Vagina (tissue), 2 donors: ENCODE results near the gene GLG1. TPM values are rescaled to one million over a fixed set of nuclear protein-coding genes. Genes with fewer than 3 reads are reported as not detected.
"Not testable (repeated sequence)": the region's sequence is repeated elsewhere in the genome, so short reads cannot be mapped to it uniquely, and the experiment has no call there.

ENCODE experiments used
- DNase-seq, 2 donors: peaks; one replicate each; pipeline ENCODE4 v3.0.0-alpha.2; 2017; ENCODE audit errors: extremely low spot score in 2 of 2
- H3K27ac ChIP-seq: fragments of 200-600 bp; sonication (generic); one replicate; pipeline ENCODE4 v1.5.1; 2019
- H3K27me3 ChIP-seq: fragments of 200-600 bp; sonication (generic); one replicate; pipeline ENCODE4 v1.5.1; 2019
- H3K36me3 ChIP-seq, 2 donors: fragments of 200-600 bp; sonication (generic); one replicate each; pipeline ENCODE4 v1.5.1; 2017 to 2019
- H3K4me1 ChIP-seq: fragments of 200-600 bp; sonication (generic); one replicate; pipeline ENCODE4 v1.5.1; 2019
- H3K4me3 ChIP-seq, 2 donors: fragments of 200-600 bp; sonication (generic); 1 replicate in 1 of 2; 2 replicates in 1 of 2; pipeline ENCODE4 v1.5.1; 2016 to 2019
- H3K9me3 ChIP-seq: fragments of 200-600 bp; sonication (generic); one replicate; pipeline ENCODE4 v1.5.1; 2019
- CTCF ChIP-seq, 3 experiments: fragments of 450-650 bp in 2 of 3; fragments of 200-600 bp in 1 of 3; sonication (generic) in 1 of 3; IDR thresholded peaks; one replicate each; pipeline ENCODE4 v1.5.1; 2017 to 2019; ENCODE audit warnings: antibody characterized with exemption in 3 of 3, mild to moderate bottlenecking in 2 of 3, moderate library complexity in 2 of 3
- POLR2A ChIP-seq, 2 donors: fragments of 450-650 bp; IDR thresholded peaks; one replicate each; pipeline ENCODE4 v1.6.1; 2017; ENCODE audit warnings: antibody characterized with exemption in 2 of 2, mild to moderate bottlenecking in 2 of 2, moderate library complexity in 2 of 2
- POLR2AphosphoS5 ChIP-seq, 2 donors: sonication (generic); formaldehyde crosslinking; IDR thresholded peaks; one replicate each; pipeline ENCODE4 v1.9.0; 2017; ENCODE audit warnings: antibody characterized with exemption in 2 of 2, mild to moderate bottlenecking in 2 of 2, low read depth in 1 of 2; ENCODE audit not compliant: insufficient read depth in 1 of 2
- intact Hi-C: fragments of 100-400 bp; cut with DNase I; formaldehyde crosslinking; loops from one replicate; pipeline ENCODE4 v1.15.1; 2023
- total RNA-seq: library from RNA; depleted of rRNA; stranded (reverse); fragments of >200 nt; gene quantifications from one replicate; pipeline ENCODE4 v1.2.3, GENCODE V29; 2016

Gene GLG1
- total RNA-seq, 1 donor from 2014 or later = 76.9 TPM

- no peaks in the 10 kb centered on the region for H3K27me3 ChIP-seq
- no peaks in the 10 kb centered on the region for H3K9me3 ChIP-seq
- H3K4me1 ChIP-seq = peaks cover 45% of the 10 kb centered on the region
- H3K36me3 ChIP-seq = no peaks in the 10 kb centered on the region
- no peak for TF ChIP-seq POLR2AphosphoS5 (IDR thresholded peaks at IDR 0.05; ENCODE audit: insufficient read depth in 1 of 2, low read depth in 1 of 2)
- no peak for TF ChIP-seq CTCF (IDR thresholded peaks at IDR 0.05)
- no peak for TF ChIP-seq POLR2A (IDR thresholded peaks at IDR 0.05)
- no peak for DNase-seq
- intact Hi-C loops = no loop called here
- H3K27ac ChIP-seq = no peak overlapping the region
- H3K4me3 ChIP-seq = no peak overlapping the region
Observed at GRCh38 chr16:74560912-74561311, 46.0 kb downstream of the GLG1 start.

- no peak overlapping the region for H3K4me3 ChIP-seq
- intact Hi-C loops = no loop called here
- no peaks in the 10 kb centered on the region for H3K9me3 ChIP-seq
- H3K27me3 ChIP-seq = no peaks in the 10 kb centered on the region
- no peak for DNase-seq
- H3K36me3 ChIP-seq = no peaks in the 10 kb centered on the region
- H3K4me1 ChIP-seq = peaks cover 34% of the 10 kb centered on the region
- no peak overlapping the region for H3K27ac ChIP-seq
- TF ChIP-seq POLR2AphosphoS5 (IDR thresholded peaks at IDR 0.05; ENCODE audit: insufficient read depth in 1 of 2, low read depth in 1 of 2) = no peak
Observed at GRCh38 chr16:74558873-74559272, 48.0 kb downstream of the GLG1 start.

GRCh38 chr16:74557275-74557674 lies 49.6 kb downstream of the GLG1 start:
- peaks cover 31% of the 10 kb centered on the region for H3K4me1 ChIP-seq
- no peak overlapping the region for H3K27ac ChIP-seq
- no peaks in the 10 kb centered on the region for H3K9me3 ChIP-seq
- intact Hi-C loops = no loop called here
- H3K4me3 ChIP-seq = no peak overlapping the region
- no peak for DNase-seq
- TF ChIP-seq CTCF (IDR thresholded peaks at IDR 0.05) = no peak
- no peak for TF ChIP-seq POLR2AphosphoS5 (IDR thresholded peaks at IDR 0.05; ENCODE audit: insufficient read depth in 1 of 2, low read depth in 1 of 2)
- TF ChIP-seq POLR2A (IDR thresholded peaks at IDR 0.05) = no peak
- H3K27me3 ChIP-seq = no peaks in the 10 kb centered on the region
- no peaks in the 10 kb centered on the region for H3K36me3 ChIP-seq

GRCh38 chr16:74556375-74556922 lies 50.5 kb downstream of the GLG1 start:
- H3K36me3 ChIP-seq = no peaks in the 10 kb centered on the region
- H3K27me3 ChIP-seq = no peaks in the 10 kb centered on the region
- no peak for DNase-seq

GRCh38 chr16:74552357-74552756 lies 54.6 kb downstream of the GLG1 start:
- H3K27ac ChIP-seq, DNase-seq, H3K4me3 ChIP-seq, H3K4me1 ChIP-seq, H3K36me3 ChIP-seq, intact Hi-C loops, H3K27me3 ChIP-seq, H3K9me3 ChIP-seq: not testable (repeated sequence)

More at GRCh38 chr16:74556375-74556922, 50.5 kb downstream of the GLG1 start:
- H3K4me3 ChIP-seq = no peak overlapping the region
- no peak for TF ChIP-seq CTCF (IDR thresholded peaks at IDR 0.05)
- no peak for TF ChIP-seq POLR2AphosphoS5 (IDR thresholded peaks at IDR 0.05; ENCODE audit: insufficient read depth in 1 of 2, low read depth in 1 of 2)
- TF ChIP-seq POLR2A (IDR thresholded peaks at IDR 0.05) = no peak
- intact Hi-C loops = no loop called here
- H3K27ac ChIP-seq = no peak overlapping the region
- H3K9me3 ChIP-seq = no peaks in the 10 kb centered on the region
- H3K4me1 ChIP-seq = peaks cover 23% of the 10 kb centered on the region

- H3K4me3 ChIP-seq, DNase-seq, H3K27ac ChIP-seq, H3K4me1 ChIP-seq, intact Hi-C loops, H3K36me3 ChIP-seq, H3K27me3 ChIP-seq, H3K9me3 ChIP-seq: not testable (repeated sequence)
Observed at GRCh38 chr16:74550227-74551019, 56.5 kb downstream of the GLG1 start.

GRCh38 chr16:74546112-74546511 lies 60.8 kb downstream of the GLG1 start:
- H3K4me1 ChIP-seq, H3K27me3 ChIP-seq, H3K36me3 ChIP-seq, H3K4me3 ChIP-seq, intact Hi-C loops, DNase-seq, H3K27ac ChIP-seq, H3K9me3 ChIP-seq: not testable (repeated sequence)

- intact Hi-C loops, H3K9me3 ChIP-seq, H3K4me1 ChIP-seq, DNase-seq, H3K4me3 ChIP-seq, H3K27ac ChIP-seq, H3K27me3 ChIP-seq, H3K36me3 ChIP-seq: not testable (repeated sequence)
Observed at GRCh38 chr16:74542911-74543578, 63.9 kb downstream of the GLG1 start.

- H3K4me3 ChIP-seq, H3K4me1 ChIP-seq, H3K9me3 ChIP-seq, DNase-seq, H3K36me3 ChIP-seq, H3K27me3 ChIP-seq, H3K27ac ChIP-seq, intact Hi-C loops: not testable (repeated sequence)
Observed at GRCh38 chr16:74540663-74541062, 66.3 kb downstream of the GLG1 start.
